CD4-positive, alpha-beta T cell treated with Interferon gamma for 1 hour (primary cell): ENCODE results near the gene NCOA7.
"Not testable (repeated sequence)": the region's sequence is repeated elsewhere in the genome, so short reads cannot be mapped to it uniquely, and the experiment has no call there.

Experiments
- DNase-seq: peaks from one replicate; pipeline ENCODE4 v3.0.0-alpha.2; 2020

Gene NCOA7

DNA sequence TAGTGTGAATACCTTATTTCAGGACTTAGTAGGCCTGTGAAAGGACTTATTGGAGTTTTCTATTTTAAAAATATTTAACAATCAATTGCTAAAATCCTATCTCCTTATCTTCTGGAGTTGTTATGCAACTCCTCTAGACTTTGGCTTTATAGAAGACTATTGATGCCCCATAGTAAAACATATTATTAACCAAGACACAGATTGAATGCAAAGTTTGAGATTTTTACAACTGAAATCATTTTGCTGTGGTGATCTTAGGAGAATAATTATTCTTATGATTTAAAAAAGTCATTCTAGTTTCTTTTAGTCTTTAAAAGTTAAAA is 36.9 kb upstream of the NCOA7 start:
- no peak for DNase-seq

GRCh38 chr6:125754566-125754965 is 36.2 kb upstream of the NCOA7 start:
- no peak for DNase-seq

DNA sequence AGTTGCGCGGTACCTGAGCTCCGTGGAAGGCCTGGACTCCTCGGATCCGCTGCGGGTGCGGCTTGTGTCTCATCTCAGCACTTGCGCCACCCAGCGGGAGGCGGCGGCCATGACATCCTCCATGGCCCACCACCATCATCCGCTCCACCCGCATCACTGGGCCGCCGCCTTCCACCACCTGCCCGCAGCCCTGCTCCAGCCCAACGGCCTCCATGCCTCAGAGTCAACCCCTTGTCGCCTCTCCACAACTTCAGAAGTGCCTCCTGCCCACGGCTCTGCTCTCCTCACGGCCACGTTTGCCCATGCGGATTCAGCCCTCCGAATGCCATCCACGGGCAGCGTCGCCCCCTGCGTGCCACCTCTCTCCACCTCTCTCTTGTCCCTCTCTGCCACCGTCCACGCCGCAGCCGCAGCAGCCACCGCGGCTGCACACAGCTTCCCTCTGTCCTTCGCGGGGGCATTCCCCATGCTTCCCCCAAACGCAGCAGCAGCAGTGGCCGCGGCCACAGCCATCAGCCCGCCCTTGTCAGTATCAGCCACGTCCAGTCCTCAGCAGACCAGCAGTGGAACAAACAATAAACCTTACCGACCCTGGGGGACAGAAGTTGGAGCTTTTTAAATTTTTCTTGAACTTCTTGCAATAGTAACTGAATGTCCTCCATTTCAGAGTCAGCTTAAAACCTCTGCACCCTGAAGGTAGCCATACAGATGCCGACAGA is 31.4 kb upstream of the NCOA7 start:
- no peak for DNase-seq

- DNase-seq: no peak
Observed at GRCh38 chr6:125759959-125760457, 30.8 kb upstream of the NCOA7 start.

- DNase-seq: no peak
Observed at GRCh38 chr6:125764121-125764671, 26.6 kb upstream of the NCOA7 start.

DNA sequence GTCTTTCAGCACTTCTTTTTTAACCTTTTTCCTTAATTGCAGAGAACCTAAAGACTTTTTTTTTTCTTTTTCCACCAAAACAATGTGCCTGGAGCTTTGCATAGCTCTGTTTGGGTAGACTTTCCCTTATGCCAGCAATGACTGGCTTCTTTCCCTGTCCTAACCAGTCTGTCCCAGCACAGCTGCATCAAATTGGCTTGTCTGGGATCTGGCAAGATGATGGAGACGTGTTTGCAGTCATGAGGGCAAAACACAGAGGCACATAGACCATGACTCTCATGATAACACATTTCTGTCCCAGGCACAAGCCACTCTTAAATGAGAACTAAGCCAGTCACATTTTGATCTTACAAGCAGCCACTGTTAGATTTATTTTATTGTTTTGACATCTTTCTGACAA is 24.8 kb upstream of the NCOA7 start:
- no peak for DNase-seq

DNA sequence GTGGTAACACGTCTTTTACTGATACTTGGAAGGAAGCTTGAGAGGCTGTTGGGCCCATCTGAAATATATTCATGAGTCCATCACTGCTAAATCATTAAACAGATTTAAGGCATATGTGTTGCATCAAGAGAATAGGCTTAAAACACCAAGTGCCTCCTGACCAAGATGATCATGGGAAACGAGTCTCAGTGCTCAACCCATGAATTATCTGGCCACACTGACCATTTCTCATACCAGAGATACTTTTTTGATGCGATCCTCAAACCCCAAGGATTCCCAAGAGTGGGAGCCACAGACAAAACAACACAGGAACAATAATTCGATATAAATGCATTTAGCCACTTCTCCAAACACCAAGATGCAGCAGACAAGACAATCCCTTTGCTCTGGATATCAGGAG is 24.1 kb upstream of the NCOA7 start:
- no peak for DNase-seq

GRCh38 chr6:125769147-125769783 is 21.5 kb upstream of the NCOA7 start:
- DNase-seq: no peak

DNA sequence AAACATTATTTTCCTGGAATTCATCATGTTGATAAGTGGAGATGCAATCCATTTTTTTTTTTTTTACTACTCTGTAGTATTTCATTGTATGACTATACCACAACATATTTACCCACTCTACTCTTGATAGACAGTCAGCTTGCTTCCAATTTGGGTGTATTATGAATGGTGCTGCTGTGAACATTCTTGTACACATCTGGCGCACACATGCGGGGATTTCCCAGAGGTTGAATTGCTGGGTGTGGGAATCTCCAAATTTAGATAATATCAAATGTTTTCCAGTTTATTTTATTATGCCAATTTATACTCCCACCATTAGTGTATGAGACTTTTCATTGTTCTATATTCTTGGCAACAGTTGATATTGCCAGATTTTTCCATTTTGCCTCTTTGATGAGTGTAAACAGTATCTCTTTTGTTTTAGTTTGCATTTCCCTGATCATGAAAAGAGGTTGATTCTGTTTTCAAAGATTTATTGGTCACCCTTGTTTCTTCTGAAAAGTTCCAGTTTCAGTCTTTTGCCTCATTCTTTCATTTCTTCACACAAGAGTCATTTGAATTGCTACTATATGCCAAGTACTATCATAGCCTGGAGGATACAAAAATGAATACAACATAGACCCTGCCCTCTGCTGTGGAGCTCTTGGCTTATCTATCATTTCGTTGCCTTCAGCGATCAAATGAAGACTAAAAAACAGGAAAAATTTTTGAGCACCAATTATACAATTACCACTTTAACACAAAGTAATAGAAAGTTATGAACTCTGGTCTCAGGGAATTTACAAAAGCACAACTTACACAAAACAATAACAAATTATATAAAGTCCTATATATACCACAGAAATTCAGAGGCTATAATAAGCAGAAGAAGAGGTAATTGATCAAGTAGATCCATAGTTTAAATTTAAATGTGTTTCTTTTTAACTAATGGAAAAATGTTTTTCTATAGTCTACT is 17.1 kb upstream of the NCOA7 start:
- DNase-seq: no peak

GRCh38 chr6:125776107-125776826 is 14.5 kb upstream of the NCOA7 start:
- DNase-seq: not testable (repeated sequence)

GRCh38 chr6:125779924-125780539 is 10.7 kb upstream of the NCOA7 start:
- peak; percentile 88 for DNase-seq

GRCh38 chr6:125780540-125781313 is 10.0 kb upstream of the NCOA7 start:
- peak; percentile 57 for DNase-seq

- DNase-seq: peak; percentile 55
Observed at GRCh38 chr6:125781314-125781868, 9.4 kb upstream of the NCOA7 start.

- DNase-seq: no peak
Observed at GRCh38 chr6:125784365-125784764, 6.4 kb upstream of the NCOA7 start.

GRCh38 chr6:125787791-125788190 is 3.0 kb upstream of the NCOA7 start:
- no peak for DNase-seq

GRCh38 chr6:125789167-125789566 is 1.6 kb upstream of the NCOA7 start:
- DNase-seq: no peak

DNA sequence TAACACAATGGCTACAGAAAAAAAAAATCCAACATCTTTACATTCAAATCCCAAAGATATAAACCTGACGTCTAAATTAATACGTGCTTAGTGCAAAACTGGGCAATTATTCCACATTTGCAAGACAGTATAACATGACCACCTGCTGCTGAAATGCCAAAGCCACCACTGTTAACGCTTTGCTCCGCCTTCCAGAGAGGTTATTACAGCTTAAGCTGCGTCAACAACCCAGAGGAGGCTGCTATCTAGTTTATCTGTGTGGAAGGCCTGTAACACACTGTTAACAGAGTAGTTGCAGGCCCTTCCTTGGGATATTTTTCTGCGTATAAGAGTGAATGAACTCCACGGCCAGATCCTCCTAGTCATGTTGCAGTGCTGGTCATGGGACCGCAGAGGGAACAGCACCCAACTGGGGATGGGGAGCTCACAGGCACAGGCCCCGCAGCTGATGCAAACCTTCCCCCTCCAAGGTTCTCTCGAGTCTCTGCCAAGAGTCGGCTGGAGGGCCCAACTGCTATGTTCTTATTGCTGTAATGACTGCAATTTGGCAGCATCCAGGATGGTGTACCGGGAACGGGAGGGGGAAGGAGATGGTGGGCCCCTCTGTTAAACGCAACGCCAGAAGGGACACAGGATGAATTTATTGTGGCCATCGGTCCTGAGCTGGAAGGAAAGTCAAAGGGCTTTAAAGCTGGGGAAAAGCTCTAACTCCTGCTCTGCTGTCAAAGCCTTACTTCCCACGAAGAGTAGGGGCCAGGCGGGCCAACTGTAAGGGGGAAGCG is 993 bp upstream of the NCOA7 start:
- peak; percentile 25 for DNase-seq

DNA sequence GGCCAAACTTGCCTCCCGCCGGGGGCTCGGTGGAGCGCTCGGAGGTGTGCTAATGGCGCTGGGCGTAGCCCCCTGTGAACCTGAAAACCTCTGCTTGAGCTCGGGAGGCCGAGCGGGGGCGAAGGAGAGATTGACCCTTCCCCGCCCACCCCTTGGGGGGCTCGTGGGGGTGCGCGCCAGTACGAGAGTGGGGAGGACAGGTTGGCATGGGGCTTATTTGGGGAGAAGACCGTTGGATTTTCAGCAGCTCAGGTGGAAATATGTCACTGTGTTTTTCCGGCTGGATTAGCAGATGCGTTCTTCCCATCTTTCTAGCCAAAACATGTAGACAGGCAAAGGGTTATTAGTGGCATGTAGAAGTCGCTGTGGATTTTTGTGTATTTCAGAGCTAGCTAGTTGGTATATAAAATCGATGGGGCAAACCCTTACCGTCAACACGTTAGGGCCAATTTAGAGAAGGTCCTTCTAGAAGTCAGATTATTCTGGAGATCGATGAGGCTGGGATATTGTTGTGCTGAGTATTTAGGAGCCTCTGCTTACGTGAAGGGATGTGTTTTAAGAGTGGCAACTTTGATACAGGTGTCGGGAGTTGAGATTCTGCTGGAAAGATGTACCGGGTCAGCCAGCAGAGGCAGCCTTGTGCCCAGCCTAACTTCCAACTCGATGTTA is 525 bp downstream of the NCOA7 start:
- peak; percentile 42 for DNase-seq

DNA sequence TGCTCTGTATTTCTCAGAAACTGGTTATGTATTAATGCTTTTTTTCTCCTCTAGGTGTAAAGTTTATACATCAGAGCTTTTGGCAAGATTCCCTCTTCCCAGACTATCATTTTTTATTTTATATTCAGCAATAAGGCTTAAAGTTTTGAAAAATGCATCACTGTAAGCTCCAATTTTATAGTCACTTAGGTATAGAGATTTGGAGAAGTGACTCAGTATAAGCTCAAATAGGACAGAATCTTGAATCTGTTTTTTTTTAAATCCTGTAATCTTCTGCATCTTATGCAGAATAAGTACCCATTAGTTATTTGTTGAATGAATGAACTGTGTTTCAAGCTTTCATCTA is 1.0 kb downstream of the NCOA7 start:
- no peak for DNase-seq

DNA sequence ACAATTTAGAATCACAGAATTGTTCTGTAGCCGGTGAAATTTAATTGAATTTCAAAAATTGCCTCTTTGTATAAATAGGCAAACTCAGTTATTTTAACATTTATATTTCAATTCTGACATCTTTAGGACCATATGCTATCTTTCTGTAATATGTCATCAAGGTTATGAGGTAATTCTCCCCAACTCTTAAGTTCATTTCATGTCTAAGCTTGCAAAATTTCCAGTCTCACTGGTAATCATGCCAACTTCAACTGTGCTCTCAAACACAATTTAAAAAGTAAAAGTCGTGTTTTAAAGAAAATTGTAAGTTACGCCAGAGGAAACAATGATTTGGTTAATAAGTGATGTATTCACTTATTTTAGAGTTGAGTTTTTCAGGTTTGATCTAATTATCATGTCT is 1.4 kb downstream of the NCOA7 start:
- DNase-seq: no peak
